Renal cortical epithelial cell (primary cell): ENCODE data around the gene BDKRB1. TPM values are rescaled to one million over a fixed set of nuclear protein-coding genes. Genes with fewer than 3 reads are reported as not detected.

Experiments used
- DNase-seq: peaks from one replicate; pipeline ENCODE4 v3.0.0-alpha.2; 2011; ENCODE audit warnings: low read depth
- total RNA-seq: library from RNA; depleted of rRNA; stranded (reverse); fragments of >200 nt; gene quantifications from 2 replicates; pipeline ENCODE4 v1.2.3, GENCODE V29; 2014

Gene BDKRB1
- total RNA-seq, 1 donor from 2014 or later: 0.10 TPM

- no peak for DNase-seq
These were observed 25.5 kb downstream of the BDKRB1 start for GRCh38 chr14:96281486-96281885.

GRCh38 chr14:96284008-96284407 is 28.0 kb downstream of the BDKRB1 start:
- no peak for DNase-seq

GRCh38 chr14:96284430-96284829 is 28.4 kb downstream of the BDKRB1 start:
- no peak for DNase-seq

- no peak for DNase-seq
These were observed 29.7 kb downstream of the BDKRB1 start for GRCh38 chr14:96285667-96286066.

GRCh38 chr14:96286251-96286650 is 30.2 kb downstream of the BDKRB1 start:
- no peak for DNase-seq

- DNase-seq: no peak
These were observed 31.8 kb downstream of the BDKRB1 start for GRCh38 chr14:96287856-96288255.

GRCh38 chr14:96294246-96294645 is 38.2 kb downstream of the BDKRB1 start:
- DNase-seq: no peak

- DNase-seq: peak; percentile 53
These were observed 41.0 kb downstream of the BDKRB1 start for GRCh38 chr14:96297000-96297399.

- DNase-seq: no peak
These were observed 42.0 kb downstream of the BDKRB1 start for GRCh38 chr14:96297997-96298515.

GRCh38 chr14:96299441-96299840 is 43.4 kb downstream of the BDKRB1 start:
- DNase-seq: no peak

- peak; percentile 73 for DNase-seq
These were observed 48.0 kb downstream of the BDKRB1 start for GRCh38 chr14:96303981-96304380.

- DNase-seq: peak; percentile 32
These were observed 48.9 kb downstream of the BDKRB1 start for GRCh38 chr14:96304956-96305355.

- DNase-seq: peak; percentile 48
These were observed 51.4 kb downstream of the BDKRB1 start for GRCh38 chr14:96307434-96307833.

GRCh38 chr14:96309133-96309895 is 53.3 kb downstream of the BDKRB1 start:
- DNase-seq: peak; percentile 100

GRCh38 chr14:96309896-96310330 is 53.9 kb downstream of the BDKRB1 start:
- DNase-seq: peak; percentile 92

- DNase-seq: no peak
These were observed 54.9 kb downstream of the BDKRB1 start for GRCh38 chr14:96310906-96311305.

Other genes with a start within 250 kb of the BDKRB1 start
- gene C14orf132, start 216.8 kb upstream of the BDKRB1 start, total RNA-seq: 0.87 and 22.5 TPM in 2 replicates
- gene BDKRB2, start 51.4 kb upstream of the BDKRB1 start, total RNA-seq: 3.6 and 6.1 TPM in 2 replicates
- 9.7 and 27.2 TPM in 2 replicates for gene ATG2B, start 107.1 kb downstream of the BDKRB1 start, total RNA-seq
- 98.8 and 253 TPM in 2 replicates for gene GSKIP, start 107.3 kb downstream of the BDKRB1 start, total RNA-seq
- gene AK7, start 135.9 kb downstream of the BDKRB1 start, total RNA-seq: 8.2 and 17.3 TPM in 2 replicates
- gene PAPOLA, start 246.2 kb downstream of the BDKRB1 start, total RNA-seq: 55.6 and 184 TPM in 2 replicates